ENCODE results near the gene ATAD2B. TPM values are rescaled to one million over a fixed set of nuclear protein-coding genes. Genes with fewer than 3 reads are reported as not detected.

ATAD2B gene
- total RNA-seq, 2 experiments from 2014 or later, result 12.9 to 15.4 TPM

DNA sequence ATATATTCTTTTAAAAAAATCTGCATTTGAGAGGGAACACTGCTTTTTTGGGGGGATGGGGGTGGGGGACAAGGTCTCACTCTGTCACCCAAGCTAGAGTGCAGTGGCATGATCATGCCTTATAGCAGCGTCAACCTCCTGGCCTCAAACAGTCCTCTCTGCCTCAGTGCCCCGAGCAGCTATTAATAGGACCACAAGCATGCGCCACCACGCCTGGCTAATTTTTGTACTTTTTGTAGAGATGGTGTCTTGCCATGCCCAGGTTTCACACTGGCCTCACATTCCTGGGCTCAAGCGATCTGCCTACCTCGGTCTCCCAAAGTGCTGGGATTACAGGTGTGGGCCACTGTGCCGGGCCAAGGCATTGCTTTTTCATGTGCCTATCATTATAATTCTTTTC is 154.2 kb downstream of the ATAD2B start:
- no peak for DNase-seq
- intact Hi-C loops (cut with micrococcal nuclease), result no loop called here
- Mint-ChIP-seq H3K4me3 (no peak overlapping the region), H3K36me3 (ENCODE audit: low read depth) (peaks cover 40% of the 10 kb centered on the region), H3K27me3 (ENCODE audit: low read depth) (no peaks in the 10 kb centered on the region), H3K9me3 (no peaks in the 10 kb centered on the region), H3K4me1 (ENCODE audit: low read depth) (no peaks in the 10 kb centered on the region), H3K27ac (no peak overlapping the region)
- CTCF ChIA-PET, result no interaction called here

DNA sequence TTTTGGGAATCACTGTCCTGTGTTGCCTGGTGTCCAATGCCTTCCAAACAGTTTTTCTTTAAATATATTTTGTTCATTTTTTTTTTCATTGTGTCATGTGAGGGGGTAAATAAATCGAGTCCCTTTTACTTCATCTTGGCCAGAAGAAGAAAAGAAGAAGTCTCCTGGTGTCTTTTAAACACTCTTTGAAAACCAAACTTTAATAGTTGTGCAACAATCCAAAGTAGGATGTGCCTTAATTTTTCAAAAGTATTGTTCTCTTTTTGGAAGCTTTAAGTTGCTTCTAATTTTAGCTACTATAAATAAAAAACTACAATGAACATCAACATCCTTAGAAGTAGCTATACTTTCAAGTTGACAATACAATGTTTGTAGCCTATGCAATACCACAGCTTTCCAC is 154.9 kb downstream of the ATAD2B start:
- intact Hi-C loops (cut with micrococcal nuclease), result no loop called here
- CTCF ChIA-PET, result no interaction called here

DNA sequence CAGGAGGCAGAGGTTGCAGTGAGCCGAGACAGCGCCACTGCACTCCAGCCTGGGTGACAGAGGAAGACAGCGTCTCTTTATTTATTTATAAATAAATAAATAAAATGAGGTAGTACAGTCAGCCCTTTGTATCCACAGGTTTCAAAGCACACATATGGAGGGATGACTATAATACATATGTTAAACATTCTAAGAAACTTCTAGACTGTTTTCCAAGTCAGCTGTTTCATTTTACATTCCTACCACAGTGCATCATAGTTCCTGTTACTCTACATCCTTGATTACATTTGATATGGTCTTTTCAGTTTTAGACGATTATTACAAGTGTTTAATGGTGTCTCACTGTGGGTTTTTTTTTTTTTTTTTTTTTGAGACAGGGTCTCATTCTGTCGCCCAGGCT is 157.6 kb downstream of the ATAD2B start:
- Mint-ChIP-seq H3K4me3 (no peak overlapping the region), H3K27me3 (ENCODE audit: low read depth) (no peaks in the 10 kb centered on the region), H3K4me1 (ENCODE audit: low read depth) (no peaks in the 10 kb centered on the region), H3K27ac (no peak overlapping the region), H3K9me3 (no peaks in the 10 kb centered on the region), H3K36me3 (ENCODE audit: low read depth) (peaks cover 31% of the 10 kb centered on the region)
- no peak for DNase-seq
- CTCF ChIA-PET, result no interaction called here
- intact Hi-C loops (cut with micrococcal nuclease), result no loop called here

More for the DNA sequence above, 154.9 kb downstream of the ATAD2B start:
- Mint-ChIP-seq H3K4me1 (ENCODE audit: low read depth) (no peaks in the 10 kb centered on the region), H3K27me3 (ENCODE audit: low read depth) (no peaks in the 10 kb centered on the region), H3K9me3 (no peaks in the 10 kb centered on the region), H3K27ac (no peak overlapping the region), H3K36me3 (ENCODE audit: low read depth) (peaks cover 37% of the 10 kb centered on the region), H3K4me3 (no peak overlapping the region)
- DNase-seq, result no peak

DNA sequence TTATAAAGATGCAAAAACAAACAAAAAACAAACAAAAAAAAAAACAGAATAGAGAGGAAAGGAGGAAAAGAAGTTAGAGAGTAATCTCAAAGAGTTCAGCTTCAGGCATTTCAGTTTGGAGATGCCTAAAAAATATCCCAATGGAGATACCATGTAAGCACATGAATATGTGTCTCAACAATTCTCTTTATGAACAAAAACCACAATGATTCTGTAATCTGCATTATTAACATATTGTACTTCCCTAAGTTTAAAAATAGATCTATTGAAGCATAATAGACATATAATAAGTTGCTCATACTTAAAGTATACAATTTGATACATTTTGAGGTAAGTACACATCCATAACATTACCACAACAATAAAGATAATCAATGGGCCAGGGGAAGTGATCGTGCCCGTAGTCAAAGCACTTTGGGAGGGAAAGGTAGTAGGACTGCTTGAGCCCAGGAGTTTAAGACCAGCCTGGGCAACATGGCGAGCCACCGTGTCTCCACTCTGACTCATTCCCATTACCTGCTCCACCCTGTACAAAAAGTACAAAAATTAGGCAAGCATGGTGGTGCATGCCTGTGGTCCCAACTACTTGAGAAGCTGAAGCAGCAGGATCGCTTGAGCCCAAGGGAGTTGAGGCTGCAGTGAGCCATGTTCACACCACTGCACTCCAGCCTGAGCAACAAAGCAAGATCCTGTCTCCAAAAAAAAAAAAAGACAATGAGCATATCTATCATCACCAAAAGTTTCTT is 158.9 kb downstream of the ATAD2B start:
- no peak overlapping the region for H3K4me3 Mint-ChIP-seq
- intact Hi-C loops (cut with micrococcal nuclease), result no loop called here
- H3K36me3 Mint-ChIP-seq (ENCODE audit: low read depth), result peaks cover 24% of the 10 kb centered on the region
- no peak for DNase-seq
- no peaks in the 10 kb centered on the region for H3K9me3 Mint-ChIP-seq
- no peak overlapping the region for H3K27ac Mint-ChIP-seq
- no peaks in the 10 kb centered on the region for H3K27me3 Mint-ChIP-seq (ENCODE audit: low read depth)
- no peaks in the 10 kb centered on the region for H3K4me1 Mint-ChIP-seq (ENCODE audit: low read depth)
- CTCF ChIA-PET, result no interaction called here

DNA sequence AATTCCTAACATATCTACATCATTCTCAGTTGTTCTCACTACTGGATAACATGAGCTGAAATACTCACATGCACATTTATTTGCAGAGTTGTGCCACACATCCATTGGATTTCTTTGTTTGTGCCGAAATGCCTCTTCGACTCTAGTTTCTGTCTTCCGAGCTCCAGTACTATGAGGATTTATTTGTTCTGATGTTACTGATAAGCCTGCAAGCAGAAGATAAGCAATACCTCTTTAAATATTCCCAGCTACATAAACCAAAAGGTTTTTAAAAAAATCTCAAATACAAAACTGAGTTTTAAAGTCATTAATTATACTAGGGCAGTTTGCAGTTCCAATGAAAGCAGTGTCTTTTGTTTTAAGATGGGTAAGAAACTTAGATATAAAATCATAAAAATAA is 164.8 kb downstream of the ATAD2B start:
- no peaks in the 10 kb centered on the region for H3K9me3 Mint-ChIP-seq
- H3K4me3 Mint-ChIP-seq, result no peak overlapping the region
- CTCF ChIA-PET, result no interaction called here
- intact Hi-C loops (cut with micrococcal nuclease), result loop anchor here (5.0 kb wide), 1 partner anchor 125 kb away; no protein-coding TSS in a partner anchor
- DNase-seq, result no peak
- no peaks in the 10 kb centered on the region for H3K27me3 Mint-ChIP-seq (ENCODE audit: low read depth)
- no peak overlapping the region for H3K27ac Mint-ChIP-seq
- peaks cover 11% of the 10 kb centered on the region for H3K4me1 Mint-ChIP-seq (ENCODE audit: low read depth)
- H3K36me3 Mint-ChIP-seq (ENCODE audit: low read depth), result peaks cover 7% of the 10 kb centered on the region

DNA sequence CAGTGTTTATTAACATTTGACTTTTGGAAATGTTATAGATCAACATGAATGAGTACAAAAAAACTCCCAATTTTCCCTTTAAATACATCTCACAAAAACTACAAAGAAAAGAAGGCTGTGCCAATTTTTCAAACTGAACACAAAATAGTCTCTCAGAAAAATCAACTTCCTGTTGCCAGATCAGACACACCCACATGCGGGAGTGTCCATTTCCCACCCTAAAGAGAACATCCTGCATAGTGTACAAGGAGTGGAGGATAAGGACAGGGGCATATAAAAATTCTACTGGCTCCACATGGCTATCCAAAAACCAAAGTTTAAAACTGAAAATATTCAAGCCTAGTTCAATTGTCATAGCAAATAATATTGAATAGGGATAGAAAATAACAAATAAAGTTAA is 165.3 kb downstream of the ATAD2B start:
- no peak overlapping the region for H3K27ac Mint-ChIP-seq
- no peaks in the 10 kb centered on the region for H3K27me3 Mint-ChIP-seq (ENCODE audit: low read depth)
- peaks cover 7% of the 10 kb centered on the region for H3K36me3 Mint-ChIP-seq (ENCODE audit: low read depth)
- no peaks in the 10 kb centered on the region for H3K9me3 Mint-ChIP-seq
- H3K4me1 Mint-ChIP-seq (ENCODE audit: low read depth), result peaks cover 11% of the 10 kb centered on the region
- DNase-seq, result no peak
- intact Hi-C loops (cut with micrococcal nuclease), result loop anchor here (5.0 kb wide), 1 partner anchor 124 kb away; no protein-coding TSS in a partner anchor
- CTCF ChIA-PET, result interaction anchor here (0.5 to 0.9 kb wide), 2 partner anchors 13 to 20 kb away, joined by 3 to 5 read pairs; no protein-coding TSS in a partner anchor
- H3K4me3 Mint-ChIP-seq, result no peak overlapping the region

DNA sequence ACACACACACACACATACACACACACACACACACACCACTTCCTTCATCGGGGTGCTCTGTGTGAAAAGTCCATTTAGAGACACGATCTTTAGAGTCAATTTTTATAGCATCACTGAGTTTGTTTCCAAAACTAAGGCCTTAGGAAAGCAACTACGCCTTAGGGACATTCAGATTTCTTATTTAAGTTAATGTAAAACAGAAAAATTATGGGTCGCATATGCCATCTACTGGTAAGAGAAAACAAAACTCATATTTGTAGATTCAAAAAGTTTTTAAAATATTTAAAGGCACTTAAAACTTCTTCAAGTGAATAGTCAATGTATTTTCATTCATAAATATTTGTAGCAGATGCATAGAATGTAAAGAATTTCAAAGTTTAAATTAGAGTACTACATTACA is 166.2 kb downstream of the ATAD2B start:
- Mint-ChIP-seq H3K27ac (no peak overlapping the region), H3K4me3 (no peak overlapping the region), H3K4me1 (ENCODE audit: low read depth) (peaks cover 11% of the 10 kb centered on the region), H3K36me3 (ENCODE audit: low read depth) (peaks cover 8% of the 10 kb centered on the region), H3K27me3 (ENCODE audit: low read depth) (no peaks in the 10 kb centered on the region), H3K9me3 (no peaks in the 10 kb centered on the region)
- CTCF ChIA-PET, result interaction anchor here (0.7 to 0.9 kb wide), 2 partner anchors 12 to 24 kb away, joined by 3 to 5 read pairs; no protein-coding TSS in a partner anchor
- DNase-seq, result no peak
- intact Hi-C loops (cut with micrococcal nuclease), result loop anchor here (5.0 kb wide), 1 partner anchor 123 kb away; no protein-coding TSS in a partner anchor

DNA sequence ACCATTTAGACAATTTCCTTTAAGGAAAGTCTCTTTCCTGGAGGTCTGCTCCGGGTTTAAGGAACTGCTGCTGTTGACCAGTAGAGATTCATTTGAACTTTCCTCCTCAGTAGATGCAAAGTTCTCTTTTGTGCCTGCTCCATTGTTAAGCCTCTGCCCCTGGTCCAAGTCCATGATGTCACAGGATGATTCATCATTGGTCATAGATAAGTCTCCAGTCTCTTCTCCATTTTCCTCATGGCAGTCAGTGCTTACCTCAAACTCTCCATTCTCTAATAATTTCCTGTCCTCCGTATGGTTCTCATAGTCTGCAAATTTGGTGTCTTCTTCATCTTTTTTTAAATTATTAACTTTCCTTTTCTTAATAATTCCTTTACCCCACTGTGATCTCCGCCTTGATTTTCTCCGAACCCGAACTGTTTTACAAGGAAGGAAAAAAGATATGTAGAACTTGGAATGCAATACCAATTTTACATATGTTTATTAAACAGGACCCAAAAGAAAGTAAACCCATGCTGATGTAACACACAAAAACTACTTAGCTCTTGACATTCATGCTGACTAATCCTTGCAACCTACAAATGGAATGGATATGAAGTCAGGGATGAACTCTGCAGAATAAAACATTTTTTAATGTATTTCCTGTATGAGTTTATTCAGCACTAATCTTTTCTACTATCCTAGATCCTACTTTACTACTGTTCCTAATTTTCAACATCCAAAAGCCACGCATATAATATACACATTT is 169.1 kb downstream of the ATAD2B start:
- Mint-ChIP-seq H3K9me3 (no peaks in the 10 kb centered on the region), H3K27me3 (ENCODE audit: low read depth) (no peaks in the 10 kb centered on the region), H3K4me1 (ENCODE audit: low read depth) (peaks cover 11% of the 10 kb centered on the region), H3K4me3 (no peak overlapping the region), H3K27ac (no peak overlapping the region), H3K36me3 (ENCODE audit: low read depth) (peaks cover 11% of the 10 kb centered on the region)
- CTCF ChIA-PET, result interaction anchor here (0.6 to 1.3 kb wide), 2 partner anchors 225 to 569 kb away, joined by 3 read pairs; no protein-coding TSS in a partner anchor
- intact Hi-C loops (cut with micrococcal nuclease), result no loop called here
- no peak for DNase-seq

DNA sequence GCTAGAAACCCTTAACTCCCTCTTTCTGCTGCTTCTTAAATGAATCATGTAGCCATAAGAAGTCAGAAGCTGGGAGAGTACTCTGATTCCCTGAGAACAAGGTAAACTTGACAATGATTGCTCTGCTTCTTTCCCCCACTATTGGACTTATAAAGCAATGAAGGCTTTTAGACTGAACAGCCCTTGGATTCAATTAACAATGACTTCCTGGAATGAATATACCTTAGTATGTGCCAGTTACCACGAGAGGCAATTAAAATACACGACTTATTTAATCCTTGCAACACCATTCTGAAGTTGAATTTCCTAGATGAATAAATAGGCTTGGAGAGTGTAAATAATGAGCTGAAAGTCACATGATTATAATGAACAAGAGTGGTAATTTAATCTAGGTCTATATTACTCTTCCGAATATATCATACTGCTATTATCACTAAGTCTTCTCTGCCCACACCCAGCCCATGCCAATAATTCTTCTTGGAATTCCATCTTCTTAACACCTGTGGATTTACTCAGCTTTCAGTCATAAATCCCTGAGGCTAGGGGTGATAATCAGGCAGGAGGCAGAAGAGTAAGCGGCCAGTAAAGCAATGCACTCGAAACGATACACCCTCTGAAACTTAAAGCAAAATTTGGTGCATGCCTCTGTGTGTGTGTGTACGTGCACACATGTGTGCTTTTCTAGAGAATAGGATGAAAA is 170.2 kb downstream of the ATAD2B start:
- H3K9me3 Mint-ChIP-seq, result no peaks in the 10 kb centered on the region
- no peak overlapping the region for H3K27ac Mint-ChIP-seq
- peaks cover 8% of the 10 kb centered on the region for H3K4me1 Mint-ChIP-seq (ENCODE audit: low read depth)
- no peaks in the 10 kb centered on the region for H3K27me3 Mint-ChIP-seq (ENCODE audit: low read depth)
- H3K36me3 Mint-ChIP-seq (ENCODE audit: low read depth), result peaks cover 10% of the 10 kb centered on the region
- CTCF ChIA-PET, result interaction anchor here (0.5 kb wide), 1 partner anchor 43 kb away, joined by 4 read pairs; no protein-coding TSS in a partner anchor
- intact Hi-C loops (cut with micrococcal nuclease), result no loop called here
- no peak overlapping the region for H3K4me3 Mint-ChIP-seq
- no peak for DNase-seq

DNA sequence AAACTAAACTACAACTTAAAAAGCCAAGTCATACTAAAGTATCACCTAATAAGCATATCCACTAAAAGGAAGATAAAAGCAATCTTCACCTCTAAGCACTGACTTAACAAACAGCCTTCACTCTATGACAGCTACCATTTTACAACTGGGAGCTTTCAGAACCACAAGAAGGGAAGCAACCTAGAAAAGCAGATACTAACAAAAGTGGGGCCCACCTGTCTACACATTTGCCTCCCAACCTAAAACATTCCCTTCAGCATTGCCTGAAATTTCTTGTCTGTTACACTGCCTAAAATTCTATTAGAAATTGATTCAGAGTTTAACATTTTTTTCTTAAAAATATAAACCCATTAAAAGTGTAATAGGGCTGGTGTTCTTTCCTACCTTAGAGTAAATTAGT is 172.0 kb downstream of the ATAD2B start:
- CTCF ChIA-PET, result no interaction called here
- H3K4me1 Mint-ChIP-seq (ENCODE audit: low read depth), result peaks cover 5% of the 10 kb centered on the region
- no peak overlapping the region for H3K27ac Mint-ChIP-seq
- DNase-seq, result no peak
- peaks cover 13% of the 10 kb centered on the region for H3K36me3 Mint-ChIP-seq (ENCODE audit: low read depth)
- intact Hi-C loops (cut with micrococcal nuclease), result no loop called here
- no peaks in the 10 kb centered on the region for H3K9me3 Mint-ChIP-seq
- H3K4me3 Mint-ChIP-seq, result no peak overlapping the region
- no peaks in the 10 kb centered on the region for H3K27me3 Mint-ChIP-seq (ENCODE audit: low read depth)

DNA sequence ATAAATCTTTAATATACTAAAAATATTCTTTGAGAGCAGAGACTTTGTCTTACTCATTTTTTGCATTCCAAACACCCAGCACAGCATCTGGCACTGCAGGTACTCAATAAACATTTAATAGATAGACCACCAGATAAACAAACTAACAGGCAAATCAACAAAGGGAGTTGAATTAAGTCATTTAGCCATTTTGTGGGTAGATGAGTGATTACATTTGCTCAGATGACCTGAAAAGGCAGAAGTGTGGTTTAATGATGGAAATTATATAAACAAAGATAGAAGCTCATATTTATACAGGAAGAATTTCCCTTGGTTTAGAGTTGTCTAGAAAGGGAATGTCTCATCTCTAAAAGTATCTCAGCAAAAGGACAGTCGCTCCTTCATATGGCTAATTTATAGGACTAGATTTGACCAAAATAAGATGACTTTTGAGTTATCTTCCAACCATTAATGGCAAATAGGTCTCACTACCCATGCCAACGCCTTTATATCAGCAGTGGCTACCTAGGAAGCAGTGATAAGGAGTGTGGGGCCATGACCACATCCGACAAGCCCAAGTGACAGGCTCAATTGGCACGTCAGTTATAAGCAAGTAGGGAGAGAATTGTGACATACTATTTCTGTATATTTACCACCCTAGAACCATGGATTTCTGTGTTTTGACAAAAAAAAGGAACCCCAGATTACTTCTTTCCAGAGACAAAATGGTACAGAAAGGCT is 173.5 kb downstream of the ATAD2B start:
- Mint-ChIP-seq H3K27ac (no peak overlapping the region), H3K36me3 (ENCODE audit: low read depth) (peaks cover 13% of the 10 kb centered on the region), H3K27me3 (ENCODE audit: low read depth) (no peaks in the 10 kb centered on the region), H3K4me3 (no peak overlapping the region), H3K9me3 (no peaks in the 10 kb centered on the region), H3K4me1 (ENCODE audit: low read depth) (peaks cover 5% of the 10 kb centered on the region)
- intact Hi-C loops (cut with micrococcal nuclease), result no loop called here
- no peak for DNase-seq
- CTCF ChIA-PET, result no interaction called here

DNA sequence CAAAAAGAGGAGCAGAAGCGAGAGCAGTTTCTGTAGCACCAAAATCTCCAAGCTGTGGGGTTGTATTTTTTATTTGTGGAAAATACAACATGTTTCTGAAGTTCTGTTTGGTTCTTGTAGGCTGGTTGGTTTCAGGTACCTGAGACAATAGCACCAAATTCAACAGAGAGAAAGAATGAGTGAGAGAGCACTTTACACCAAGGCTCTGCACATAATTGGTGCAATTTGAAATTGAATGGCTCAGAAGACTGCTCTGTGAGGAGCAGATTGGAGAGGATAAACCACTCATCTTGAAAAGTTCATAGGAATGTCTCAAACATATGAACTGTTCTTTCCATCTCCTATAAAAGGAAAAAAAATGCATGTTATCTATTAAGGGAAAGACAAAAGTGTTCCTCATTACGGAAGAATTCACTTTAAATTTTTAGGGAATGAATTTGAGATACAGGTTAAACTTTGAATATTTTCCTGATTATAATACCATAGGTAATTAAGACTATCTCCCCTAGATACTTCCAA is 175.1 kb downstream of the ATAD2B start:
- Mint-ChIP-seq H3K4me3 (no peak overlapping the region), H3K9me3 (no peaks in the 10 kb centered on the region), H3K36me3 (ENCODE audit: low read depth) (peaks cover 11% of the 10 kb centered on the region), H3K27ac (no peak overlapping the region), H3K27me3 (ENCODE audit: low read depth) (no peaks in the 10 kb centered on the region), H3K4me1 (ENCODE audit: low read depth) (no peaks in the 10 kb centered on the region)
- DNase-seq, result no peak
- intact Hi-C loops (cut with micrococcal nuclease), result no loop called here
- CTCF ChIA-PET, result no interaction called here
